Measurements from ENCODE around the gene SH3RF2.
A peak's percentile ranks its signal among the peaks of the same experiment; 100 is the strongest.

Gene SH3RF2

GRCh38 chr5:146034127-146034526, 97.7 kb downstream of the SH3RF2 start:
- ChIA-PET POLR2A (no interaction called here), CTCF (no interaction called here)
- WGBS (ENCODE audit: insufficient coverage): 100% methylated on average over 2 of the region's 2 CpGs
- no peaks in the 10 kb centered on the region for H3K9me3 ChIP-seq (ENCODE audit: control extremely low read depth in 1 of 5, control insufficient read depth in 4 of 5, insufficient read depth in 2 of 5, low read depth in 1 of 5, low read length in 4 of 5)
- H3K27ac ChIP-seq (ENCODE audit: insufficient read depth in 1 of 2, low read depth in 1 of 2, low read length in 2 of 2, poor library complexity in 1 of 2, severe bottlenecking in 2 of 2): no peak overlapping the region
- no peaks in the 10 kb centered on the region for H3K36me3 ChIP-seq (ENCODE audit: control insufficient read depth in 4 of 4, insufficient read depth in 4 of 4, low read length in 3 of 4)
- DNase-seq: no peak
- H3K4me1 ChIP-seq (ENCODE audit: control extremely low read depth in 1 of 4, control insufficient read depth in 4 of 4, insufficient read depth in 4 of 4, low read length in 3 of 4): no peaks in the 10 kb centered on the region
- no peaks in the 10 kb centered on the region for H3K27me3 ChIP-seq (replicated peaks in 2 of 5; ENCODE audit: control insufficient read depth in 4 of 5, insufficient read depth in 5 of 5, low read length in 4 of 5)
- no peak overlapping the region for H3K4me3 ChIP-seq (ENCODE audit: control insufficient read depth in 1 of 7, extremely low read depth in 1 of 7, insufficient read depth in 4 of 7, low read depth in 2 of 7, low read length in 6 of 7)

GRCh38 chr5:146034605-146035004, 98.2 kb downstream of the SH3RF2 start:
- no peaks in the 10 kb centered on the region for H3K9me3 ChIP-seq (ENCODE audit: control extremely low read depth in 1 of 5, control insufficient read depth in 4 of 5, insufficient read depth in 2 of 5, low read depth in 1 of 5, low read length in 4 of 5)
- H3K4me3 ChIP-seq (ENCODE audit: control insufficient read depth in 1 of 7, extremely low read depth in 1 of 7, insufficient read depth in 4 of 7, low read depth in 2 of 7, low read length in 6 of 7): no peak overlapping the region
- H3K36me3 ChIP-seq (ENCODE audit: control insufficient read depth in 4 of 4, insufficient read depth in 4 of 4, low read length in 3 of 4): no peaks in the 10 kb centered on the region
- 78% methylated on average over 3 of the region's 4 CpGs for WGBS (ENCODE audit: insufficient coverage)
- CTCF ChIA-PET: no interaction called here
- POLR2A ChIA-PET: no interaction called here
- H3K27me3 ChIP-seq (replicated peaks in 2 of 5; ENCODE audit: control insufficient read depth in 4 of 5, insufficient read depth in 5 of 5, low read length in 4 of 5): no peaks in the 10 kb centered on the region
- no peak overlapping the region for H3K27ac ChIP-seq (ENCODE audit: insufficient read depth in 1 of 2, low read depth in 1 of 2, low read length in 2 of 2, poor library complexity in 1 of 2, severe bottlenecking in 2 of 2)
- DNase-seq: no peak
- no peaks in the 10 kb centered on the region for H3K4me1 ChIP-seq (ENCODE audit: control extremely low read depth in 1 of 4, control insufficient read depth in 4 of 4, insufficient read depth in 4 of 4, low read length in 3 of 4)

- POLR2A ChIA-PET: no interaction called here
These were observed 103.0 kb downstream of the SH3RF2 start for GRCh38 chr5:146039420-146039819.

GRCh38 chr5:146040527-146040926, 104.1 kb downstream of the SH3RF2 start:
- Histone ChIP-seq H3K27me3 (replicated peaks in 2 of 5; ENCODE audit: control insufficient read depth in 4 of 5, insufficient read depth in 5 of 5, low read length in 4 of 5) (no peaks in the 10 kb centered on the region), H3K4me3 (ENCODE audit: control insufficient read depth in 1 of 7, extremely low read depth in 1 of 7, insufficient read depth in 4 of 7, low read depth in 2 of 7, low read length in 6 of 7) (no peak overlapping the region), H3K27ac (ENCODE audit: insufficient read depth in 1 of 2, low read depth in 1 of 2, low read length in 2 of 2, poor library complexity in 1 of 2, severe bottlenecking in 2 of 2) (no peak overlapping the region), H3K36me3 (ENCODE audit: control insufficient read depth in 4 of 4, insufficient read depth in 4 of 4, low read length in 3 of 4) (no peaks in the 10 kb centered on the region), H3K9me3 (ENCODE audit: control extremely low read depth in 1 of 5, control insufficient read depth in 4 of 5, insufficient read depth in 2 of 5, low read depth in 1 of 5, low read length in 4 of 5) (no peaks in the 10 kb centered on the region), H3K4me1 (ENCODE audit: control extremely low read depth in 1 of 4, control insufficient read depth in 4 of 4, insufficient read depth in 4 of 4, low read length in 3 of 4) (peaks cover 0 to 23% (median 12%) of the 10 kb centered on the region in 4 experiments)
- 78% methylated on average over 3 of the region's 3 CpGs for WGBS (ENCODE audit: insufficient coverage)
- no peak for DNase-seq
- CTCF ChIA-PET: interaction anchor here (0.5 to 3.4 kb wide), 6 partner anchors 10 to 1837 kb away, joined by 3 to 10 read pairs (median 3); no protein-coding TSS in a partner anchor
- POLR2A ChIA-PET: no interaction called here

More at GRCh38 chr5:146039420-146039819, 103.0 kb downstream of the SH3RF2 start:
- H3K27me3 ChIP-seq (replicated peaks in 2 of 5; ENCODE audit: control insufficient read depth in 4 of 5, insufficient read depth in 5 of 5, low read length in 4 of 5): no peaks in the 10 kb centered on the region
- H3K9me3 ChIP-seq (ENCODE audit: control extremely low read depth in 1 of 5, control insufficient read depth in 4 of 5, insufficient read depth in 2 of 5, low read depth in 1 of 5, low read length in 4 of 5): no peaks in the 10 kb centered on the region
- H3K4me1 ChIP-seq (ENCODE audit: control extremely low read depth in 1 of 4, control insufficient read depth in 4 of 4, insufficient read depth in 4 of 4, low read length in 3 of 4): peaks cover 0 to 23% (median 12%) of the 10 kb centered on the region in 4 experiments
- H3K36me3 ChIP-seq (ENCODE audit: control insufficient read depth in 4 of 4, insufficient read depth in 4 of 4, low read length in 3 of 4): no peaks in the 10 kb centered on the region
- no peak for DNase-seq
- WGBS (ENCODE audit: insufficient coverage): 86% methylated on average over 1 of the region's 3 CpGs
- H3K4me3 ChIP-seq (ENCODE audit: control insufficient read depth in 1 of 7, extremely low read depth in 1 of 7, insufficient read depth in 4 of 7, low read depth in 2 of 7, low read length in 6 of 7): no peak overlapping the region
- no peak overlapping the region for H3K27ac ChIP-seq (ENCODE audit: insufficient read depth in 1 of 2, low read depth in 1 of 2, low read length in 2 of 2, poor library complexity in 1 of 2, severe bottlenecking in 2 of 2)
- CTCF ChIA-PET: interaction anchor here (0.6 to 3.4 kb wide), 3 partner anchors 10 to 397 kb away, joined by 3 to 10 read pairs (median 3); no protein-coding TSS in a partner anchor

GRCh38 chr5:146041180-146041789, 104.9 kb downstream of the SH3RF2 start:
- ChIA-PET CTCF (interaction anchor here (1.0 to 3.4 kb wide), 5 partner anchors 10 to 1838 kb away, joined by 3 to 10 read pairs (median 3); no protein-coding TSS in a partner anchor), POLR2A (interaction anchor here (0.6 kb wide), 1 partner anchor 369 kb away, joined by 3 read pairs; no protein-coding TSS in a partner anchor)
- no peaks in the 10 kb centered on the region for H3K27me3 ChIP-seq (replicated peaks in 2 of 5; ENCODE audit: control insufficient read depth in 4 of 5, insufficient read depth in 5 of 5, low read length in 4 of 5)
- H3K4me1 ChIP-seq (ENCODE audit: control extremely low read depth in 1 of 4, control insufficient read depth in 4 of 4, insufficient read depth in 4 of 4, low read length in 3 of 4): peaks cover 0 to 23% (median 12%) of the 10 kb centered on the region in 4 experiments
- H3K36me3 ChIP-seq (ENCODE audit: control insufficient read depth in 4 of 4, insufficient read depth in 4 of 4, low read length in 3 of 4): no peaks in the 10 kb centered on the region
- no peak overlapping the region for H3K4me3 ChIP-seq (ENCODE audit: control insufficient read depth in 1 of 7, extremely low read depth in 1 of 7, insufficient read depth in 4 of 7, low read depth in 2 of 7, low read length in 6 of 7)
- H3K9me3 ChIP-seq (ENCODE audit: control extremely low read depth in 1 of 5, control insufficient read depth in 4 of 5, insufficient read depth in 2 of 5, low read depth in 1 of 5, low read length in 4 of 5): no peaks in the 10 kb centered on the region
- peak in 2 of 3 donors; percentile 24 to 42 for DNase-seq
- 100% methylated on average over 6 of the region's 10 CpGs for WGBS (ENCODE audit: insufficient coverage)
- no peak overlapping the region for H3K27ac ChIP-seq (ENCODE audit: insufficient read depth in 1 of 2, low read depth in 1 of 2, low read length in 2 of 2, poor library complexity in 1 of 2, severe bottlenecking in 2 of 2)

DNA sequence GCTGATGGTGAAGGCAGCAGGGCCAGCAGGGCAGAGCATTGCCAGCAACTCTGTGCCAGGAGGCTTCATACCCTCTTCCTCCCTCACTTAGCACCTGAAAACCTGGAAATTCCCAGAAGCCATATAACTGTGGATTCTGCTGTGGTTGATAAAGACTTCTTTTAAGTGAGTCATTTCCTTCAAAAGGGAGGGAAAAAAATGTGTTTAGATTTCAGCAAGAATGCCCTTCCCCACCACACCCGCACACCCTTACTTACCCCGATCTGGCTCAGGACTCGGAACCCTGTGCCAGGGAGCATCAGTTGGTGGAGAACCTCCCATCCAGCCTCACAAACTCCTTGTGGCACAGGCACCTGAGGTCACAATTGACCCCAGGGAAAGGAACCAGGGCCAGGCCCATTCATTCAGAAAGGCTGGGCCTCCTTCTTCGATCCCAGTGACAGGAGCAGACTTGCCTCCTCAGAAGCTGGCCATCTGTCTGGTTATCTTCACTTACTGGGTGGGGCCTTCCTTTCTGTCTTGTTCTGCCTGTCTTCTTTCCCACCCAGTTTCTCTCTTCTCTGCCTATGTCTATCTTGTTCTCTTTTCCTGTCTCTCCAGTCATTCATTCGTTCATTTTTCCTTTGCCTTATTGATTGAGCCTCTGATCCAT, 106.4 kb downstream of the SH3RF2 start:
- H3K4me1 ChIP-seq (ENCODE audit: control extremely low read depth in 1 of 4, control insufficient read depth in 4 of 4, insufficient read depth in 4 of 4, low read length in 3 of 4): peaks cover 0 to 30% (median 17%) of the 10 kb centered on the region in 4 experiments
- DNase-seq: peak; percentile 49 to 83 (median 75)
- H3K9me3 ChIP-seq (ENCODE audit: control extremely low read depth in 1 of 5, control insufficient read depth in 4 of 5, insufficient read depth in 2 of 5, low read depth in 1 of 5, low read length in 4 of 5): no peaks in the 10 kb centered on the region
- H3K27ac ChIP-seq (ENCODE audit: insufficient read depth in 1 of 2, low read depth in 1 of 2, low read length in 2 of 2, poor library complexity in 1 of 2, severe bottlenecking in 2 of 2): no peak overlapping the region
- ChIA-PET CTCF (interaction anchor here (3.4 kb wide), 1 partner anchor 8 kb away, joined by 10 read pairs; no protein-coding TSS in a partner anchor), POLR2A (no interaction called here)
- WGBS (ENCODE audit: insufficient coverage): 59% methylated on average over 5 of the region's 5 CpGs
- H3K36me3 ChIP-seq (ENCODE audit: control insufficient read depth in 4 of 4, insufficient read depth in 4 of 4, low read length in 3 of 4): no peaks in the 10 kb centered on the region
- no peak overlapping the region for H3K4me3 ChIP-seq (ENCODE audit: control insufficient read depth in 1 of 7, extremely low read depth in 1 of 7, insufficient read depth in 4 of 7, low read depth in 2 of 7, low read length in 6 of 7)
- no peaks in the 10 kb centered on the region for H3K27me3 ChIP-seq (replicated peaks in 2 of 5; ENCODE audit: control insufficient read depth in 4 of 5, insufficient read depth in 5 of 5, low read length in 4 of 5)

DNA sequence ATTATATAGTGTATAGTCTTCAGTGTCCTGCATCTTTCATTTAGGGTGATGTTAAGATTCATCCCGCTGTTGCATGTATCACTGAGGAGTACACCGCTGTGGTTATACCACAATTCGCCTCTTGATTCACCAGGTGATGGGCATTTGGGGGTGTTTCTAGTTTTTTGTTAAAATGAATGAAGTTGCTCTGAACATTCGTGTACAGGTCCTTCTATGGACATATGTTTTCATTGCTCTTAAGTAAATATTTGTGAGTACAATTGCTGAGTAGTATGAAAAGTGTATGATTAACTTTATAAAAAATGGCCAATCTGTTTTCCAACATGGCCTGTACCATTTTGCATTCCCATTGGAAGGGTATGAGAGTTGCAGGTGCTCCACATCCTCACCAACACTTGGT, 107.3 kb downstream of the SH3RF2 start:
- 100% methylated on average over 2 of the region's 4 CpGs for WGBS (ENCODE audit: insufficient coverage)
- Histone ChIP-seq H3K4me1 (ENCODE audit: control extremely low read depth in 1 of 4, control insufficient read depth in 4 of 4, insufficient read depth in 4 of 4, low read length in 3 of 4) (peaks cover 0 to 31% (median 18%) of the 10 kb centered on the region in 4 experiments), H3K27me3 (replicated peaks in 2 of 5; ENCODE audit: control insufficient read depth in 4 of 5, insufficient read depth in 5 of 5, low read length in 4 of 5) (no peaks in the 10 kb centered on the region), H3K4me3 (ENCODE audit: control insufficient read depth in 1 of 7, extremely low read depth in 1 of 7, insufficient read depth in 4 of 7, low read depth in 2 of 7, low read length in 6 of 7) (no peak overlapping the region), H3K9me3 (ENCODE audit: control extremely low read depth in 1 of 5, control insufficient read depth in 4 of 5, insufficient read depth in 2 of 5, low read depth in 1 of 5, low read length in 4 of 5) (no peaks in the 10 kb centered on the region), H3K36me3 (ENCODE audit: control insufficient read depth in 4 of 4, insufficient read depth in 4 of 4, low read length in 3 of 4) (no peaks in the 10 kb centered on the region), H3K27ac (ENCODE audit: insufficient read depth in 1 of 2, low read depth in 1 of 2, low read length in 2 of 2, poor library complexity in 1 of 2, severe bottlenecking in 2 of 2) (no peak overlapping the region)
- ChIA-PET POLR2A (no interaction called here), CTCF (no interaction called here)
- no peak for DNase-seq
